Neural cell (in vitro differentiated cells): ENCODE data around the gene IHH. TPM values are rescaled to one million over a fixed set of nuclear protein-coding genes. Genes with fewer than 3 reads are reported as not detected.

Experiments used
- H2AFZ ChIP-seq: fragments of 200-600, 300-800 bp; sonication (generic), shearing (Covaris generic); 2 replicates; pipeline ENCODE4 v1.6.0; 2014; ENCODE audit warnings: low read depth, mild to moderate bottlenecking, antibody characterized with exemption, low read length, moderate library complexity
- H3F3A ChIP-seq: fragments of 200-600 bp; shearing (Covaris generic); 2 replicates; pipeline ENCODE4 v1.6.1; 2016; ENCODE audit warnings: mild to moderate bottlenecking, moderate library complexity, mixed read lengths, antibody characterized with exemption, low read length; ENCODE audit not compliant: insufficient read depth, poor library complexity, severe bottlenecking
- H3K27ac ChIP-seq: fragments of 200-600, 300-800 bp; sonication (generic), shearing (Covaris generic); 2 replicates; pipeline ENCODE4 v1.5.1; 2014; ENCODE audit warnings: mild to moderate bottlenecking, low read length, moderate library complexity
- H3K27me3 ChIP-seq: fragments of 300-800, 200-600 bp; sonication (generic), shearing (Covaris generic); 2 replicates; pipeline ENCODE4 v1.6.0; 2014; ENCODE audit warnings: mild to moderate bottlenecking, low read depth, low read length, moderate library complexity; ENCODE audit not compliant: insufficient read depth
- H3K36me3 ChIP-seq: fragments of 300-800, 200-600 bp; sonication (generic), shearing (Covaris generic); 2 replicates; pipeline ENCODE4 v1.5.1; 2014; ENCODE audit warnings: mild to moderate bottlenecking, antibody characterized with exemption, low read length, moderate library complexity; ENCODE audit not compliant: insufficient read depth
- H3K4me2 ChIP-seq: fragments of 300-800, 200-600 bp; sonication (generic), shearing (Covaris generic); 2 replicates; pipeline ENCODE4 v1.6.0; 2014; ENCODE audit warnings: mild to moderate bottlenecking, low read length
- H3K4me3 ChIP-seq: fragments of 300-800, 200-600 bp; sonication (generic), shearing (Covaris generic); 2 replicates; pipeline ENCODE4 v1.5.1; 2014; ENCODE audit warnings: mild to moderate bottlenecking, low read length, moderate library complexity
- H3K79me2 ChIP-seq: fragments of 200-600 bp; shearing (Covaris generic); replicated peaks from 2 replicates; pipeline ENCODE4 v1.6.0; 2014; ENCODE audit warnings: mild to moderate bottlenecking, low read length, moderate library complexity; ENCODE audit not compliant: insufficient read depth
- H3K9ac ChIP-seq: fragments of 300-800, 200-600 bp; sonication (generic), shearing (Covaris generic); 2 replicates; pipeline ENCODE4 v1.6.1; 2016; ENCODE audit warnings: mild to moderate bottlenecking, low read length, mixed read lengths
- H3K9me2 ChIP-seq: fragments of 200-600 bp; shearing (Covaris generic); 2 replicates; pipeline ENCODE4 v1.6.1; 2016; ENCODE audit warnings: mild to moderate bottlenecking, low read length, mixed read lengths; ENCODE audit not compliant: insufficient read depth
- H3K9me3 ChIP-seq: fragments of 200-600, 300-800 bp; sonication (generic), shearing (Covaris generic); 2 replicates; pipeline ENCODE4 v1.6.1; 2016; ENCODE audit warnings: mild to moderate bottlenecking, mixed run types, low read length, moderate library complexity, mixed read lengths
- H4K20me1 ChIP-seq: fragments of 200-600 bp; shearing (Covaris generic); 2 replicates; pipeline ENCODE4 v1.6.1; 2016; ENCODE audit warnings: mild to moderate bottlenecking, mixed run types; ENCODE audit not compliant: insufficient read depth
- EZH2 ChIP-seq: fragments of 200-600, 300-800 bp; shearing (Covaris generic), sonication (generic); IDR thresholded peaks from 2 replicates; pipeline ENCODE4 v1.6.1; 2014; ENCODE audit warnings: antibody characterized with exemption, low read length, borderline replicate concordance, mild to moderate bottlenecking; ENCODE audit not compliant: insufficient read depth, poor library complexity, severe bottlenecking
- MXI1 ChIP-seq: fragments of 450-650 bp; conservative IDR thresholded peaks from 2 replicates; pipeline ENCODE4 v1.6.1; 2014; ENCODE audit warnings: antibody characterized with exemption, mild to moderate bottlenecking; ENCODE audit not compliant: poor library complexity, severe bottlenecking
- POLR2AphosphoS5 ChIP-seq: IDR thresholded peaks from 2 replicates; pipeline ENCODE4 v1.6.1; 2012
- SMC3 ChIP-seq: fragments of 450-650 bp; conservative IDR thresholded peaks from 2 replicates; pipeline ENCODE4 v1.6.1; 2014; ENCODE audit warnings: antibody characterized with exemption, mild to moderate bottlenecking, moderate library complexity; ENCODE audit not compliant: poor library complexity
- TAF1 ChIP-seq: IDR thresholded peaks from 2 replicates; pipeline ENCODE4 v1.6.1; 2012; ENCODE audit warnings: low read depth
- polyA minus RNA-seq: library from RNA; depleted of rRNA, polyadenylated mRNA; stranded (reverse); fragments of >200 nt; gene quantifications from 2 replicates; pipeline ENCODE4 v1.2.3, GENCODE V29; 2014
- polyA plus RNA-seq: library from polyadenylated mRNA; depleted of rRNA; stranded (reverse); fragments of >200 nt; gene quantifications from 2 replicates; pipeline ENCODE4 v1.2.3, GENCODE V29; 2014
- TF ChIP-seq, protein P1 (sequence below): IDR thresholded peaks from 2 replicates; pipeline ENCODE4 v1.6.1; 2012; ENCODE audit warnings: borderline replicate concordance

Gene IHH
- polyA plus RNA-seq, result 0.36 TPM in 1 of 2 replicates, not detected in the other
- polyA minus RNA-seq, result not detected in 2 replicates

DNA sequence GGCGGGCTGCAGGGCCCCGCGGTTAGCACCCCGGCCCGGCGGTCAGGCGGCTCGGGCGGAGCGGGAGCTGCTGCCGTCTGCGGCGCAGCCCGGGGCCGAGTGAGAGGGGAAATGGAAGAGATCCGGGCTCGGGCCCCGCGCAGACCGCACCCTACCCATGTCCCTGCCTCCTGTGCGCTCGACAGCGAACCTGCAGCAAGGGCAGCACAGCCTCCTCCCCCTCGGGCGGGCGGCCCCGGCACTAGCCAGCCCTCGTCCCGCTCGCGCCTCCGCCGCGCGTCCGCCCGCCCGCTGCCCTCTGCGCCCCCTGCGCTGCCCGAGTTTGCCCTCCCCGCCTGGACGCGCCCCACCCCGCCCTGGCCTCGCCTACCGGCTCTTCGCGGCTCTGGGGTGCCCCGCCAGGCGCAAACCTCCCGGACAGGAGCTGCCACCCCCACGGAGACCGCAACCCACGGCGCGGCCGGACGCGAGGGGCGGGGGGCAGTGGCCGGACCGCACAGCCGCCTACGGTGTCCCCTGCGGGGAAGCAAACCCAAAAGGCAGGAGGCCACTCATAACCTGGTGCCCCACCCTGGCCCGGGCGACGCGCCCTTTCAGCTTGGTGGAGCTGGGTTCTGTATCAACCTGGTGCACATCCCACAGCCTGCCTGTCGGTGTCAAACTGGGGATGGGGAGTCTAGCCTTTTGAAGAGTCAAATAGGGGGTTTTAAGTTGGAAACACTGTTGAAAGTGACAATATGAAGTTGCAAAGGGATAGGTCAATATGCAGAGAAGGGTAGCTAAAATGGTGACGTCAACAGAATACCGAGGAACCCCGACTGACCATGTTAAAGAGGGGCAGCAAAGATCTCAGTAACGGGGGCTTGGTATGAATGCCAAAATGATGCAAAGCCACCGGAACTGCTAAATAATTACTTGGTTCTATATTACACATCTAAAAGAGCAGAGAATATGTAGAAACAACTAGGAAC, at the start of gene IHH:
Gene IHH, minus strand, starts transcription at position 101 of the 971 bp plus-strand sequence. CDS start 454 bp downstream, outside the sequence.
- H2AFZ ChIP-seq, result no peak within 1 kb of the TSS
- no peak within 1 kb of the TSS for H3K4me2 ChIP-seq

DNA sequence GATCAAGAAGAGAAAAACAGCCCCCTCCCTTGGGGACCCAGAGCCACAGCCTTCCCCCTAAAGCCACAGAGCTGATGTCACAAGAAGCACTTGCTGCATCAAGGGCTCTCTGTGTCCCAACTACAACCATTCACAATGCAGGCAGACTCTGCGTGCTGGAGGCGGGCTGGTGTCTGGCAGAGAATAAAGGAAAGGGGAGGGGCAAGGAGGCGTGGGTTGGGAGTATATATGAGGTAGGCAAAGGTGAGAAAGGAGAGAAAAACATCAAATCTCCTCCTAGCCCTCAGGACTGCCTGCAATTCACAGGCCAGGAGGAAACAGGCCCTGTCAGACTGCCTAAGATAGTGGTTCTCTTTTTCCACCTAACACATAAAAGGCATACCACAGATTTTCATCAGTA, 48.8 kb upstream of the IHH start:
- no peak overlapping the region for H3K9ac ChIP-seq

More for the DNA sequence above, at the start of gene IHH:
- Histone ChIP-seq H3K9ac (no peak within 1 kb of the TSS), H3K36me3 (no peaks in the 10 kb centered on the region), H3K4me3 (peak within 1 kb of the TSS; percentile 43), H3F3A (no peaks in the 10 kb centered on the region), H3K27me3 (peaks cover 89% of the 10 kb centered on the region), H3K79me2 (no peaks in the 10 kb centered on the region), H3K9me2 (no peaks in the 10 kb centered on the region), H4K20me1 (no peaks in the 10 kb centered on the region), H3K9me3 (no peaks in the 10 kb centered on the region), H3K27ac (no peak within 1 kb of the TSS)
- TF ChIP-seq EZH2, result peak; percentile 61
- TF ChIP-seq, protein P1, sequence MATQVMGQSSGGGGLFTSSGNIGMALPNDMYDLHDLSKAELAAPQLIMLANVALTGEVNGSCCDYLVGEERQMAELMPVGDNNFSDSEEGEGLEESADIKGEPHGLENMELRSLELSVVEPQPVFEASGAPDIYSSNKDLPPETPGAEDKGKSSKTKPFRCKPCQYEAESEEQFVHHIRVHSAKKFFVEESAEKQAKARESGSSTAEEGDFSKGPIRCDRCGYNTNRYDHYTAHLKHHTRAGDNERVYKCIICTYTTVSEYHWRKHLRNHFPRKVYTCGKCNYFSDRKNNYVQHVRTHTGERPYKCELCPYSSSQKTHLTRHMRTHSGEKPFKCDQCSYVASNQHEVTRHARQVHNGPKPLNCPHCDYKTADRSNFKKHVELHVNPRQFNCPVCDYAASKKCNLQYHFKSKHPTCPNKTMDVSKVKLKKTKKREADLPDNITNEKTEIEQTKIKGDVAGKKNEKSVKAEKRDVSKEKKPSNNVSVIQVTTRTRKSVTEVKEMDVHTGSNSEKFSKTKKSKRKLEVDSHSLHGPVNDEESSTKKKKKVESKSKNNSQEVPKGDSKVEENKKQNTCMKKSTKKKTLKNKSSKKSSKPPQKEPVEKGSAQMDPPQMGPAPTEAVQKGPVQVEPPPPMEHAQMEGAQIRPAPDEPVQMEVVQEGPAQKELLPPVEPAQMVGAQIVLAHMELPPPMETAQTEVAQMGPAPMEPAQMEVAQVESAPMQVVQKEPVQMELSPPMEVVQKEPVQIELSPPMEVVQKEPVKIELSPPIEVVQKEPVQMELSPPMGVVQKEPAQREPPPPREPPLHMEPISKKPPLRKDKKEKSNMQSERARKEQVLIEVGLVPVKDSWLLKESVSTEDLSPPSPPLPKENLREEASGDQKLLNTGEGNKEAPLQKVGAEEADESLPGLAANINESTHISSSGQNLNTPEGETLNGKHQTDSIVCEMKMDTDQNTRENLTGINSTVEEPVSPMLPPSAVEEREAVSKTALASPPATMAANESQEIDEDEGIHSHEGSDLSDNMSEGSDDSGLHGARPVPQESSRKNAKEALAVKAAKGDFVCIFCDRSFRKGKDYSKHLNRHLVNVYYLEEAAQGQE, result no peak

More for the DNA sequence above, 48.8 kb upstream of the IHH start:
- TF ChIP-seq POLR2AphosphoS5, result no peak
- no peak for TF ChIP-seq TAF1
- no peak for TF ChIP-seq SMC3
- no peak for TF ChIP-seq MXI1
- TF ChIP-seq, protein P1, result no peak
- no peak for TF ChIP-seq EZH2
- Histone ChIP-seq H3K36me3 (no peaks in the 10 kb centered on the region), H3K9me3 (no peaks in the 10 kb centered on the region), H2AFZ (no peak overlapping the region), H3K4me3 (no peak overlapping the region), H4K20me1 (no peaks in the 10 kb centered on the region), H3K9me2 (no peaks in the 10 kb centered on the region), H3K4me2 (no peak overlapping the region), H3K27ac (no peak overlapping the region), H3K27me3 (no peaks in the 10 kb centered on the region), H3F3A (no peaks in the 10 kb centered on the region), H3K79me2 (no peaks in the 10 kb centered on the region)
